Astrocyte of the cerebellum (primary cell): ENCODE measurements around the gene KRT2.

Experiments used
- DNase-seq: peaks from one replicate; pipeline ENCODE4 v3.0.0-alpha.2; 2011; ENCODE audit warnings: low read depth
- H3K4me3 ChIP-seq: 2 replicates; pipeline ENCODE4 v1.5.1; 2011; ENCODE audit warnings: mild to moderate bottlenecking, low read depth, low read length, moderate library complexity
- CTCF ChIP-seq: IDR thresholded peaks from 2 replicates; pipeline ENCODE4 v1.5.1; 2012; ENCODE audit warnings: low read length, low read depth, moderate library complexity, mild to moderate bottlenecking; ENCODE audit errors: missing control alignments
- in situ Hi-C: cut with HindIII; loops from 2 replicates; pipeline ENCODE4 v1.10.0; 2017; ENCODE audit warnings: low sequenced_read_pairs

The KRT2 gene

DNA sequence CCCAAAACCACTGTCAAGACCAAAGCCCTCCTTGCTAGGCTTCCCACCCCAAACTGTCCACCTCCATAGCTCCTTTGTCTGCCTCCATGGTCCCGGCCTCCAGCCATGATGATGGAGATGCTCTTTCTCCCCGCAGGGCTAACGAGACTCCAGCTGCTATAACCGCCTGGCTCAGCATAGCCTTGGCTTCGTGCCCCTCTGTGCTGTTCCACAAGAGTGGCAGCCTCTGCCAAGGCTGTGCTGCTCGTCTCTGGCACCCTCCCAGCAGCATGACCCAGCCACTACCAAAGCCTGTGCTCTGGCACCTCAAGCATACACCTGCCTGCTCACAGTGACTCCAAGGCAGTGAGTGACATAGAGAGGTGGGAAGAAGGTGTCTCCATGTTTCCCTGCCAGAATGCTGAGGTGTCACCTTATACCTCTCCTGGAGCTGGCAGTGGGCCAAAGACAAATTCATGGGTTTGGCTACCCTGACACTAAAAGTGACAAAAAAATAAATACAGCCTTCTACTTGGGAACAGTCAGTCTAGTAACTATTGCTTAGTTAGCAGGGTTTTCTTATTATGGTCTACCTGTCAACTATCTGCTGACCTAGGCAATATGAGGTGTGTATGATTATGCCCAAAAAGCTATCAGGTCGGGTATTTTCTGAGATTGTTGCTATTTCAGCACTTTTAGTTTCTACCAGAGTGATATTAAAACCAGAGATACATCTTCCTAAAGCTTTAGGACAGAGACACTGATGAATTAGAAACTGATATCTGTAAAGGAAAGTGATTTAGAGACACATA, 17.6 kb downstream of the KRT2 start:
- no peak for DNase-seq

GRCh38 chr12:52633383-52633782, 18.6 kb downstream of the KRT2 start:
- H3K4me3 ChIP-seq, result no peak overlapping the region
- no peak for DNase-seq
- TF ChIP-seq CTCF, result no peak
- in situ Hi-C loops, result loop anchor here (5.0 kb wide), 1 partner anchor 34 kb away; no protein-coding TSS in a partner anchor

More for the DNA sequence above, 17.6 kb downstream of the KRT2 start:
- in situ Hi-C loops, result loop anchor here (5.0 kb wide), 1 partner anchor 33 kb away; no protein-coding TSS in a partner anchor
- no peak for TF ChIP-seq CTCF
- no peak overlapping the region for H3K4me3 ChIP-seq

- TF ChIP-seq CTCF, result no peak
- in situ Hi-C loops, result loop anchor here (5.0 kb wide), 1 partner anchor 35 kb away; no protein-coding TSS in a partner anchor
- no peak overlapping the region for H3K4me3 ChIP-seq
- DNase-seq, result no peak
These were observed 19.4 kb downstream of the KRT2 start for GRCh38 chr12:52632656-52633055.

DNA sequence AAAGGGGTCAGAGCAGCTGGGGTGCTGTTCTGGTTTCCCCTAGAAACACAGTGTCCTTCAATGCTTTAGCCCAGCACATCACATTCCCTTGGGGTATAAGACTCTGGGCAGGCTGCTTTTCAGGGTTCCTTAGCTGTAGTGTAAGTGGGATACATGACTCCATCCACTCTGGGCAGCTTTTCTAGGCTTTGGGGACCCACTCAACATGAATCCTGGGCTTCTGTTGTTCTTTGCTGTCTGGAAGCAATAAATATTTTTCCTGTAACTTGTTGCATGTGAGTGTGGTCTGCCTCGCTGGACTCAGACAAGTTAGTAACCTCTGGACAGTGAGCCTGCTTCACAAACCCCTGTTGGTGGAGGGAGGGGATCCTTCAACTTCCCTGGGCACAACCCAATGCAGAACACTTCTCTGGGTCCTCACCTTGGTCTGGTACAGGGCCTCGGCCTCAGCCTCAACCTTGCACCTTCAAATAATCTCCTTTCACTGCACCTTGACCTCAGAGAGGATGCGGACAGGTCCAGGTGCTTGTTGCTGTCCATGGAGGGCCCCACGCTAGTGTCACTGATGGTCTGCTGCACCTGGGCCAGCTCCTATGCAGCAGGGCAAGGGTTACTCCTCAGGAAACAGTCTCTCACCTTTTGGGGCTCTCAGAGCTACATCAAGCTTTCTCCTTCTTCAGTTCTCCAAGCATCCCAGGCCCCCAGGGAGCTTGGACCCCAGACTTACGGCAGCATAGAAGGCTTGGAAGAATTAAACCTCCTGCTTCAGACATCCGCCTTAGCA, 20.1 kb downstream of the KRT2 start:
- H3K4me3 ChIP-seq, result no peak overlapping the region
- in situ Hi-C loops, result loop anchor here (5.0 kb wide), 1 partner anchor 35 kb away; no protein-coding TSS in a partner anchor
- DNase-seq, result no peak
- TF ChIP-seq CTCF, result no peak

DNA sequence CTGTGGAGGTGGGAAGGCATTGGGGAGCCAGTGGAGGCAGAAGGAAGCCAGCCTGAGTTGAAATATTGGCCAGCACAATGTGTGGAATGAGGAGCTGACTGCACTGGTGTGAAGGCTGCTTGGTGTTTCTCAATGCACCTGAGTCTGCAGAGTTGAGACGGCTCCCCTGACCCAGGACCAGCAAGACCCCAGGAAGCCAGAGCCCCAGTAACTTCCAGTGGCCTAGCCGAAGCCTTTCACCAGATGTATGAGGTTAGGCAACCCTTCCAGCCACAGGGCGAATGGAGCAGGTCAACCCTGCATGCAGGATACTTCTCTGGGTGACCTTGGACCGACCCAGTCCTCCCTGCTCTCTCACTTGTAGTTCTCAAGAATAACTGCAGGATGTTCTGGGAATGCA, 20.7 kb downstream of the KRT2 start:
- H3K4me3 ChIP-seq, result no peak overlapping the region
- TF ChIP-seq CTCF, result no peak
- DNase-seq, result no peak
- in situ Hi-C loops, result loop anchor here (5.0 kb wide), 1 partner anchor 36 kb away; no protein-coding TSS in a partner anchor

- no peak for DNase-seq
- TF ChIP-seq CTCF, result no peak
- H3K4me3 ChIP-seq, result no peak overlapping the region
- in situ Hi-C loops, result loop anchor here (5.0 kb wide), 1 partner anchor 37 kb away; no protein-coding TSS in a partner anchor
These were observed 21.3 kb downstream of the KRT2 start for GRCh38 chr12:52630599-52631200.
